Fibroblast of skin of abdomen (primary cell): Measurements from ENCODE around the gene NTHL1.

Source experiments
- DNase-seq: peaks from one replicate; pipeline ENCODE4 v3.0.0-alpha.2; 2013

Gene NTHL1

DNA sequence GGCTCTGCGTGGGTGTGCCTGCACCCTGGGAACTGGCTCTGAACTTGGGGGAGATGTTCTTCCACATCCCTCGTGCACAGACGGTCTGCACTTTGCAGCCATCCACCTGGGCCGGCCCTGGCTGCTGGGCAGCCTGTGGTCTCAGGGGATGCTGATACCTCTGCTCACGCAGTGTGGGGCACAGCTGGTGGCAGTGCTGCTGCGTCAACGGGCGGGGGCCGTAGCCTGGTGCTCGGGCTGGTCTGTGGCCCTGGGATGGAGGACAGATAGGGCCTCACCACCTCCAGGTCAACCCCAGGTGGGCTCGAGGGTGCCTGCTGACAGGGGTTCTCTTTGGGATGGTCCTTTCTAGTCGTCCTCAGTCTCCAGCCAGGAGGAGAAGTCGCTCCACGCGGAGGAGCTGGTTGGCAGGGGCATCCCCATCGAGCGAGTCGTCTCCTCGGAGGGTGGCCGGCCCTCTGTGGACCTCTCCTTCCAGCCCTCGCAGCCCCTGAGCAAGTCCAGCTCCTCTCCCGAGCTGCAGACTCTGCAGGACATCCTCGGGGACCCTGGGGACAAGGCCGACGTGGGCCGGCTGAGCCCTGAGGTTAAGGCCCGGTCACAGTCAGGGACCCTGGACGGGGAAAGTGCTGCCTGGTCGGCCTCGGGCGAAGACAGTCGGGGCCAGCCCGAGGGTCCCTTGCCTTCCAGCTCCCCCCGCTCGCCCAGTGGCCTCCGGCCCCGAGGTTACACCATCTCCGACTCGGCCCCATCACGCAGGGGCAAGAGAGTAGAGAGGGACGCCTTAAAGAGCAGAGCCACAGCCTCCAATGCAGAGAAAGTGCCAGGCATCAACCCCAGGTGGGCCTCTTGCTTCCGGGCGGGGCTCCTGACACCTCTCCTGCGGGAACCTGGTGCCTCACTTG is 36.5 kb upstream of the NTHL1 start:
- DNase-seq, result no peak

DNA sequence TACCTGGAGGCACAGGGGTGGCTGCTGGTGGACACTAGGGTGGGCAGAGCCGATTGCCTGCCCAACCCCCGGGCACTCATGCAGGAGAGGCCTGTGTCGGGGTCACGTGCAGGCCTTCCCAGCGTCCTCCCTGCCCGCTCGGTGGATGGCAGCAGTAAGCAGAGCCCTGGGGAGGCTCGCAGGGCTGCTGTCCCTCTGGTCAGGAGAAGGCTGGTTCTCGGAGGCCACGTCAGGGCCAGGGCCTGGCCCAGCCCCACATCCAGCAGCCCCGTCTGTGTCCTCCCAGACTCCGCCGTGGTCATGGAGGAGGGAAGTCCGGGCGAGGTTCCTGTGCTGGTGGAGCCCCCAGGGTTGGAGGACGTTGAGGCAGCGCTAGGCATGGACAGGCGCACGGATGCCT is 35.8 kb upstream of the NTHL1 start:
- DNase-seq, result no peak

DNA sequence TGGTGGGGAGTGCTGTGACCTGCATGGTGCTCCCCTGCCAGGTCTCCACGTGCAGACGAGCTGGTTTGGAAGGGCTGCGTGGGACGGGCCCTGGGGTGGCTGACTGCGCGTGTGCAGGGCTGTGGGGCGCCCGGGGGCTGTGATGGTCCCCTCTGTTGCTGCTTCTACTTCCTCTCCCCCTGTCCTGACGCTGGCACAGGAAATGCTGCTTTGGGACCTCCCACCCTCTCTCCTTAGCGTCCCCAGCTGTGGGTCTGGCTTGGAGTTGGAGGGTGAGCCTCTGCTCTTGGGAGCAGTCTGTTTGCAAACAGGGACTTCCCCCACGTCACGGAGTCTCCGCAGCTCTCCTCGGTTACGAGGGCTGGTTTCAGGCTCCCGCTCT is 35.3 kb upstream of the NTHL1 start:
- no peak for DNase-seq

DNA sequence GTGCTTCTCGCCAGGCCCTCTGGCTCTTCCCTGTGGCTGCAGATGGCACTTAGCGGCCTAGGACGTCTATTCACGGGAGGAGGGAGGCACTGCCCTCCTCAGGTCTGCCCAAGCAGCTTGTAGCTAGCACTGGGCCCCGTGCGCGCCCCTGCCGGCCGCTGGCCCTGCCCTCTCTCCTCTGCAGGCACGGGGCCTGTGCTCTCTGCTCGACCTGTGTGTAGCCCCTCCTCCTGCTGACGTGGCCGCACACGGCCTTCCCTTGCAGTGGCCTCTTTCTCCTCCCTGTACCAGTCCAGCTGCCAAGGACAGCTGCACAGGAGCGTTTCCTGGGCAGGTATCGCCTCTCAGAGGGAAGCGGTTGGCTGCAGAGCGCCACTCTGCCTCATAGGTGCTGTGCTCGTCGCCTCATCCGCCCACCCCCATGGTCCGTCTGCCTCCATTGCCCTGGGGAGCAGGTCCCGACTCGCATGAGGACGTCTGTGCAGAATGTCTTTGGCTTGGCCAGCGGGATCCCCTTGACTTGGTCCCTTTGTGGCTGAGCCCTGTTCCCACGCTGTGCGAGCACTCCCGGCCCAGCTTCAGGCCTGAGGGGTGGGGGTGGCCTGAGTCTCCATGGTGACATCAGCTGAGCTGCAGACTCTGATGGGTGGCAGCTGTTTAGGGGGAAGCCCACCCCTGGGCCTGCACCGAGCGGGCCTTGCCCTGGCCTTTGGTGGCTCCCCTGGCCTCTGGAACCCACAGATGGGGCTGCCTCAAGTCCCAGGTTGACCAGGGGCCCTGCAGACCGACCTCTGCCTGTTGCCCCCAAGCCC is 34.7 kb upstream of the NTHL1 start:
- no peak for DNase-seq

DNA sequence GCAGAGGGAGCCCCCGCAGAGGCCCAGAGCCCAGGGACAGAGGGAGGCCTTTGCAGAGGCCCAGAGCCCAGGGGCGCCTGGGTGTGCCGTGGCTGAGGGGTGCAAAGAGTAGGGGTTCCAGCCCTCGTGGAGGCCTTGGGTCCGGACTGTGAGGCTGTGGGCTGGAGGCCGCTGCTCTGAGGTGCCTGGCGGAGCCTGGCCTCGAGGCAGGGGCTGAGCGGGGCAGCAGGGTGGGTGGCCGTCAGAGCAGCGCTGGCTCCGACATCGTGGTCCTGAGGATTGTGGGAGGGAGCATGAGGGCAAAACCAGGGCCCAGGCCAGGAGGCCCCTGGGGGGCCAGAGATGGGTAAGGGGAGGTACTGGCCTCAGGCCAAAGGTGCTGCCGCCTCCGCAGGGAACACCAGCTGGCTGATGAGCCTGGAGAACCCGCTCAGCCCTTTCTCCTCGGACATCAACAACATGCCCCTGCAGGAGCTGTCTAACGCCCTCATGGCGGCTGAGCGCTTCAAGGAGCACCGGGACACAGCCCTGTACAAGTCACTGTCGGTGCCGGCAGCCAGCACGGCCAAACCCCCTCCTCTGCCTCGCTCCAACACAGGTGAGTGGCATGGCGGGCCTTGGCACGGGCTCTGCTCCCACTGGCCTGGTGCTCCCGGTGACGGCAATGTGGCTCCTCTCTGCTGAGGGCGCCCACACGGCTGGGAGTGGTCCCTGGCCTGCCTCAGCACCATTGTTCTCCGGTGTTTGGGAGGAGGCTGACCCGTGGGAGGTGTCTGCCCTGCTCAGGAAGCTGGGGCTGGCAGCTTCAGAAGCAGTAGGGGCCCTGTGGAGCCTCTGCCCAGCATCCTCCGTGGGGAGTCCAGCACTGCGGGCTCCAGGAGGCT is 33.8 kb upstream of the NTHL1 start:
- no peak for DNase-seq

DNA sequence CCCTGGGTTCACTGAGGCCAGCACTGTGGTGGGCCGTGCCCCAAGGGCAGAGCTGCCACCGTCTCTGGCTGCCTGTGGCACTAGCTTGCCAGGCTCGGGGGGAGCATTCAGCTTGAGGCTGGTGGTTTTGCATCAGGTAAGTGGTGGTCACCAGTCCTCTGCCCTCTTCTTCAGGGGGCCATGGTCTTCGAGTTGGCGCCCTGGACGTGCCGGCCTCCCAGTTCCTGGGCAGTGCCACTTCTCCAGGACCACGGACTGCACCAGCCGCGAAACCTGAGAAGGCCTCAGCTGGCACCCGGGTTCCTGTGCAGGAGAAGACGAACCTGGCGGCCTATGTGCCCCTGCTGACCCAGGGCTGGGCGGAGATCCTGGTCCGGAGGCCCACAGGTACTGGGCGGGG is 32.4 kb upstream of the NTHL1 start:
- DNase-seq, result no peak

DNA sequence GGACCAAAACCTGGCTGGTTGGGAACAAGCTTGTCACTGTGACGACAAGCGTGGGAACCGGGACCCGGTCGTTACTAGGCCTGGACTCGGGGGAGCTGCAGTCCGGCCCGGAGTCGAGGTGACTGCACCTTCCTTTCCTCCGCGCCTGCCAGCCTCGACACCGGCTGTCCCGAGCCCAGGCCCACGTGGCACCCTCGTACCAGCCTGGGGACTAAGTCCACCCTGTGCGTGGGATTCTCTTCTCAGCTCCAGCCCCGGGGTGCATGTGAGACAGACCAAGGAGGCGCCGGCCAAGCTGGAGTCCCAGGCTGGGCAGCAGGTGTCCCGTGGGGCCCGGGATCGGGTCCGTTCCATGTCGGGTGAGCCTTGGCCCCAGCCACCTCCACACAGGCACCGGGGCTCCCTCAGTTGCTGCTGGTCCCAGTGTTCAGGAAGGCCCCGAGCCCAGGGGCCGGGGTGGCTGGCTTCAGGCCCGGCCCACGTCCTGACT is 31.7 kb upstream of the NTHL1 start:
- DNase-seq, result no peak

DNA sequence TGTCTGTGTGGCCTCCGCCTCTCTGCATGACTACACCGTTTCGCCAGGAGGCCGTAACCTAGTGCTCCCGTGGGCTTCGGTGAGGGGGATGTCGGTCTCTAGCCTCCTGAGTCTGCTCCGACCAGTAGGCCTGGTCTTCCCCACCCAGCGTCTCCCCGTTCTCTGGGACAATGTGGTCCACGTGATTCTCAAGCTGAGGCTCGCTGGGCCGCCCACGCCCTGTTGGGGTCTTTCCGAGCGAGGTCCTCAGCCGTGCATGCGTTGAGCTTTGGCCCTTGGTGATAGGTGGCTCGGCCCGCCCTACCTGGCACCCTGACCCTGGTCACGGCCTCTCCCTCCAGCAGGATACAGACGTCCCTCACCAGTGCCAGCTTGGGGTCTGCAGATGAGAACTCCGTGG is 31.1 kb upstream of the NTHL1 start:
- DNase-seq, result no peak

DNA sequence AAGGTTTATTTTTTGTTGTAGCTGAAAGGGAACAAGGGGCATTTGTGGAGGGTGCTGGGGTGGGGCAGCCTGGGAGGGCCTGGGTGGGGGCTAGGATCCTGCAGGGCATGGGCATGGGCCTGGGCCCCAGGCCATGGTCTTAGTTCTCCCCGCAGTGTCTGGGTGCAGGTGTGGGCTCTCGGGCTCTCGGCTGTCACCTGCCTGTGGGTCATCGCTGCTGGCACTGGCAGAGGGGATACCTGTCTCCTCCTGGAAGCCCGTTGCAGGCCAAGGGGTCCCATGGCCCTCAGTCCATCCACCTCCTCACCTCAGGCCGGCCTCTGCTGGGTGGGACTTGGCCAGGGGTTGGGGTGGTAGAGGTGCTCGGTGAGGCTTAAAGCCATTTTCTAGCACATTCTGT is 30.5 kb upstream of the NTHL1 start:
- DNase-seq, result no peak

DNA sequence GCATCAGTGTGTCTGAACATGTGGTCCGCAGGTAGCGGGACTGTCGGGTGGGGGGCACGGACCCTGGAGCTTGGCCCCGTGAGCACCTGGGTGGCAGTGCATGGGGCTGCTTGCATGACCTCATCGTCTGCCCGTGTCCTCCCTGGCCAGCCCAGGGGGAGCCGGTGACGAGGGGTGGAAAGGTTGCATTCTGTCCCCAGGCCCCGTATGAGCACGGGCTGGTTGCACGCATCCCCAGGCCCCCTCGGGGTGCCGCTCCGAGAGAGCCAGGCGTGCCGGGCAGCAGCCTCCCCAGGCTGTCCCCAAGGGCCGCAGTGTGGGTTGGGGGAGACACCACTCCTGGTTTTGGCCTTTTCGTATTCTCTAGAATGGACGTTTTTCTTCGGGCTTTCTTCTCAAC is 30.1 kb upstream of the NTHL1 start:
- DNase-seq, result no peak

DNA sequence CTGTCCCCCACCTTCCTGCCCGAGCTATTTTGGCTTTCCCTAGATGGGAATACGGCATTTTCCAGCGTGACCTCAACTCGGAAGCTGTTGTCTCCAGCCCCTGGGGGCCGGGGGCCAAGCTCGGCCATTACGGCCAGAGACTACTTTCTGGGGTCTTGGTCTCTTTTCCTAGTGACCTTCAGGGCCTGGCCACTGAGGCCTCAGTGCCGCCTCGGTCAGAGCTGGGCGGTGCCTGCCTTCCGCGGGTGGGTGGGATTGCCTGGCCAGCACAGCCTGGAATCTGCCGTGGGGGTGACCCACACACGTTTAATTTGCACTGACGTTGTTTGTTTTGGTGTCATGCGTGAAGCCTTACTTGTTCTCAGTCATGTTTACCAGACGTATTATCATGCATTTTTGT is 29.4 kb upstream of the NTHL1 start:
- no peak for DNase-seq

DNA sequence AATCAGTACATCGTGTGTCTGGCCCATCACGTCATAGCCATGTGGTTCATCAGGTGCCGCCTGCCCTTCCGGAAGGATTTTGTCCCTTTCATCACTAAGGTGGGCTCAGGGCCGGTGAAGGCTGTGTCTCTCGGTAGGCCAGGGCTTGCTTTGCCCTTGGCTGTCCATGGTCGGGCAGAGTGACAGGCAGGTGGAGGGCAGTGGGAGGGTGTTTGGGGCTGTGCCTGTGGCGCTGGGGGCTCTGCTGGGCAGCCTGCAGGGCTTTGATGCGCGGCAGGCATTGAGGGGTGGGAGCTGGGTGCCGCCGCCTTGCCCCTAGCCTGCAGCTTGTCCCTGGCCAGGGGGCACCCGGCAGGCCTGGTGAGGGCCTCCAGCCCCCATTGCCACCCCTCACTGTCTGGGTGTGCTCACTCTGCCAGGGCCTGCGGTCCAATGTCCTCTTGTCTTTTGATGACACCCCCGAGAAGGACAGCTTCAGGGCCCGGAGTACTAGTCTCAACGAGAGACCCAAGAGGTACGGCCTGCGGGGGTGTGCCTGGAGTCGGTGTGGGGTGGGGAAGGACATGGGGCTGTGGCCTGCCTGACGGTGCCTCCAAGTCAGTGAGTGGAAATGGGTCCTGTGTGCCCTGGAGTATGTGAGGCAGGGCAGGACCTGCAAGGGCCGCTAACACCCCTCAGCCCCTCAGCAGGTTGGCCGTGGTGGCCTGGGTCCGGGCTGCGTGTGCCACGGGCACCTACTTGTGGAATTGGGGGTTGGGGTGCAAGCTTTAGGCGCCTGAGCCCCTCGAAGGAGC is 28.6 kb upstream of the NTHL1 start:
- no peak for DNase-seq

DNA sequence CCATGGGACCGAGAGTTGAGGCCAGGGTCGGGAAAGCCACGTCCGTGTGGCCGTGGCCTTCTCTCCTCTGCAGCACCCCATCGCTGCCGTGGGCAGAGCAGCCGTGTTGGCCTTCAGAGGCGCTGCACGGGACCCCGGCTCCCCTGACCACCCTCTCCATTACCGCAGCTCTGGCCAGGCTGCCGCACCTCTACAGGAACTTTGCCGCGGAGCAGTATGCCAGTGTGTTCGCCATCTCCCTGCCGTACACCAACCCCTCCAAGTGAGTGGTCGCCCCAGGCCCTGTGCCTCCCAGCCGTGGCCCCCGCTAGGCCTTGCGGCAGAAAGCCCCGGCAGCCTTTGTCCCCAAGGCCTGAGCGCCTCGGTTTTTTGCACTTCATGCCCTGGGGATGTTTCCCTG is 28.0 kb upstream of the NTHL1 start:
- no peak for DNase-seq

DNA sequence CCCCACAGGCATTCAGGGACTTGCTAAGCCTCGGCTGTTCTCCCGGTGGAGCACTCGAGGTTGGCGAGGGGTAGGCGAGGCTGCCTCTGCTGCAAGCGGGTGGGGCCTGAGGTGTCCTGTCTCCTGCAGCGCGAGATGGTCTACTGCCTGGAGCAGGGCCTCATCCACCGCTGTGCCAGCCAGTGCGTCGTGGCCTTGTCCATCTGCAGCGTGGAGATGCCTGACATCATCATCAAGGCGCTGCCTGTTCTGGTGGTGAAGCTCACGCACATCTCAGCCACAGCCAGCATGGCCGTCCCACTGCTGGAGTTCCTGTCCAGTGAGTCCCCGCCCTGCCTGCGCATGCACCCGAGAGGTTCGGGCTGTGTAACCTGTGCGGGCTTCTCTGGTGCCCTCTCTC is 26.4 kb upstream of the NTHL1 start:
- no peak for DNase-seq

DNA sequence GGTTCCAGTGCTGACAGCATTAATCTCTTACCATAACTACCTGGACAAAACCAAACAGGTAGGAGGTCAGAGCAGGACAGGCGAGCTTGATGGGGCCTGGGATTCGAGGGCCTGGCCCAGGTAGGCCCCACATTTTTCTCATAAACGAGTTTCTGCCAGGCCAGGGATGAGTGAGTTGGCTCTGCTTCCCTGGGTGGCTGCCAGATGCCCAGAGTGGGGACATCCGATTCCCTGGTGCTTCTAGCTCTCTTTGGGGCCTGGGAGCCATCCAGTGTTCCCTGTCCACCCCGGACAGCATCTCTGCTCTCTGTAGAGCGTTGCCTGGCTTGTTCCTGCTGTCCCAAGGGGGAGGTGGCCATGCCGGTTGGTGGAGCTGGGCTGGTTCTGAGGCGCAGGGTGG is 25.3 kb upstream of the NTHL1 start:
- no peak for DNase-seq

DNA sequence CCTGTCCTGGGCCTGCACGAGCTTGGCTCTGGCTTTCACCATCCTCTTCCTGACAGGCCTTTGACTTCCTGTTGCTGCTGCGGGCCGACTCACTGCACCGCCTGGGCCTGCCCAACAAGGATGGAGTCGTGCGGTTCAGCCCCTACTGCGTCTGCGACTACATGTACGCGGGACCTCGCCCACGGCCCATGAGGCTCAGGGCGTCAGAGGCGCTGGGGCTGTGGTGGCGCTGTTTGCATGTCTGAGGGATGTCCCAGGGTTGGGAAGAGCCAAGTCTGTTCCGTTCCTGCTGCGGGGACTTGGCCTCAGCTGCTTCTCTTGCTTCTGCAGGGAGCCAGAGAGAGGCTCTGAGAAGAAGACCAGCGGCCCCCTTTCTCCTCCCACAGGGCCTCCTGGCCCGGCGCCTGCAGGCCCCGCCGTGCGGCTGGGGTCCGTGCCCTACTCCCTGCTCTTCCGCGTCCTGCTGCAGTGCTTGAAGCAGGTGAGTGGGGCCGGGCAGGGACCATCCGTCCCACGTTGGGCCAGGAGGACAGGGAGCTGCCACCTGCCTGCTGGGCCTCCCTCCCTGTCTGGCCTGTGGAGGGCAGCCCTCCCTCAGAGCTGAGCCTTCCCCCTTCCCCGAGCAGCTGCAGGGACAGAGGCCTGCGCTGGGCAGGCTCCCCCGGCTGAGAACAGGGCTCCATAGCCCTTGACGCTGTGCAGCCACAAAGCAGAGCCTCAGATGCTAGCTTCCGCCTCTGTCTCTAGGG is 24.0 kb upstream of the NTHL1 start:
- no peak for DNase-seq

DNA sequence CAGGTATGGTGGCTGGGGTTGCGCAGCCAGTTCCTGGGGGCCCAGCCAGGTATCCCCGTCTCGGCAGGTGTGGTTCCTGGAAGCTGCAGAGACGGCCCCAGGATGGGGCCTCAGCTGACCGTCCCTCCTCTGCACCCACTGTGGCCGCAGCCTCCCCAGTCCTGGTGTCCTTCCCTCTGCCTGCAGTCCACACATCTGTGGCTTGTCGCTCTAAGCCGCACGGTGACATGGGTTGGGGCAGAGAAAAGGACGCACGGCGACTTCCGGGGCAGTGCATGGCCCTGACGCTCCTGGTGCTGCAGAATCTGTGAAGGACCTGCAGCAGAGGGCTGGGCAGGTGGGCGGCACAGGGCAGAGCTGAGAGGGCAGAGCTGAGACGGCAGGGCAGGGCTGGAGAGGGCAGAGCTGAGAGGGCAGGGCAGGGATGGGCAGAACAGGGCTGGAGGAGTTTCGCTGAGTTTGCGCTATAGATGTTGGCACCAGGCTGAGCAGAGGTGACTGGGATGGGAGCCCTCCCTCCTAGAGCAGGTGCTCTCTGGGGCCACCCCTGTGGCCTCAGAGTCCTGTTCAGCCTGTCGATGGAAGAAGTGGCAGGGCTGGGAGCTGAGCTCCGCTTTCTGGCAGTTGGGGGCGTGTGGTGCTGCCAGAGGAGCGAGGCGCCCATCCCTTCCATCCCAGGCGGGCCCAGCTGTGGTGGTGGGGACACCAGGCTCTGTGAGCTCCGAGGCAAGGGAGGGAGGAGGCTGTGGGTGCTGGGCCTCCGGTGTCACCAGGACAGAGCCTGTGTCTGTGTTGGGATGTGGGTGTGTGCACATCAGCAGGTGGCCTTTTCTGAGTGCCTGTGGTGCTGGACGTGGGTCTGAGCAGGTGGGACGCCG is 23.2 kb upstream of the NTHL1 start:
- no peak for DNase-seq

DNA sequence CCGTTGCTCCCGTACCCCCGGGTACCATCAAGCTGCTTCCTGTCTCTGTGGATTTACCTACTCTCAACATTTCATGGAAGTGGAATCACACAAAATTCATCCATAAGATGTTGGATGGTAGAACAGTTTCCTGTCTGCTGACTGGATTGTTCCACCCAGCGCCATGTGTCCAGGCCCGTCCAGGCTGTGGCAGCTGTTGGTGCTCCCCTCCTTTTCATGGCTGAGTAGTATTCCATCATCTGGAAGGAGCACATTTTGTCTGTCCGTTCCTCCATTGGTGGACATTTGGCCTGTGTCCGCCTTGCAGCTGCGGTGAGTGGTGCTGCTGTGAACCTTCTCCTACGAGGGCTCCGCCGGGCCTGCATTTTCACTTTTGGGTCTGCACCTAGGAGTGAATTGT is 18.5 kb upstream of the NTHL1 start:
- DNase-seq, result no peak

DNA sequence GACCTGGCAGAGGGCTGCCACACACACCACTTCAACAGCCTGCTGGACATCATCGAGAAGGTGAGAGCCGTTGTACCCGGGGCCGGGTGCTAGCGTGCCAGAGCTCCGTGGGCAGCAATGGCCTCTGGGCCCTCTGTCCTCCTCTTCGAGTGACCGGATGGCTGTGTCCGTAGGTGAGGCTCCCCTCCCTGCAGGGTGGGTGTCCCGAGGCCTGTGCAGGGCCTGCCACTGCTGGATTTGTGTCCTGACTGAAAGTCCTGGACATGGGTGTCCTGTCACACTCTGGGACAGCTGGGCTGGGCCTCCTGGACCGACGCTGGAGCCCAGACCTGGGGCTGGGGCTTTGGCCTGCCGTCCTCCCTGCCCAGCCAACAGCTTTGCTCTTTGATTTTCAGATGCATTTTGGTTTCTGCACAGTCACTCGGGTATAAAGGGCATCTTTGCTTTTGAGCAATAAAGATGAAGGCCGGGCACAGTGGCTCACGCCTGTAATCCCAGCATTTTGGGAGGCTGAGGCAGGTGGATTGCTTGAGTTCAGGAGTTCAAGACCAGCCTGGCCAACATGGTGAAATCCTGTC is 16.8 kb upstream of the NTHL1 start:
- no peak for DNase-seq

DNA sequence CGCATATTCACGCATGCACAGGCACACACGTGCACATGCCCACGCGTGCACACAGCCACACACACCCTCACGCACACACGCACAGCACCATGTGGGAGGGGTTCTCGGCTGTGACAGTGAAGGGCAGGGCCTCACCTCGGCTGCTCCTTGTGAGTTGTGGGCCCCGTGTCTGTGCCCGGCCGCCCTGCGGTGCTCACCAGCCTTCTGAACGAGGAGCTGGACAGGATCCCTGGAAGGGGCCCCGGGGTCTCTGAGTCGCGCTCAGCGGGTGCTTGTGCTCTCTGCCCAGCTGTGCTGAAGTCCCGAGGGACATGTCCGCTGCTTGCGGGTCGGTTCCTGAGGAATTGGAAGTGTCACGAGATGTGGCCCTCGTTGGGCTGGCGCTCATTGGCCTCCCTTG is 16.2 kb upstream of the NTHL1 start:
- DNase-seq, result no peak
